RWPE2 (cell line): ENCODE data around the gene BCKDK.

Experiments
- ATAC-seq: fragments of 200-7000 bp; cut with Tn5 transposase; 3 replicates; pipeline ENCODE4 v1.9.1; 2021; ENCODE audit warnings: low read depth
- DNase-seq: peaks from one replicate; pipeline ENCODE4 v3.0.0-alpha.2; 2020; ENCODE audit warnings: low spot score
- H3K27ac ChIP-seq: fragments of 450-650 bp; 2 replicates; pipeline ENCODE4 v1.5.1; 2017; ENCODE audit warnings: mild to moderate bottlenecking; ENCODE audit not compliant: poor library complexity, severe bottlenecking
- H3K27me3 ChIP-seq: fragments of 250-450 bp; sonication (Bioruptor Pico); 2 replicates; pipeline ENCODE4 v1.5.1; 2021; ENCODE audit warnings: mild to moderate bottlenecking, moderate library complexity; ENCODE audit not compliant: insufficient read depth, poor library complexity, severe bottlenecking
- H3K36me3 ChIP-seq: fragments of 250-450 bp; sonication (Bioruptor Pico); 2 replicates; pipeline ENCODE4 v1.5.1; 2020; ENCODE audit warnings: low read depth, mild to moderate bottlenecking, moderate library complexity
- H3K4me1 ChIP-seq: fragments of 250-450 bp; sonication (Bioruptor Pico); 2 replicates; pipeline ENCODE4 v1.5.1; 2021; ENCODE audit warnings: mild to moderate bottlenecking, moderate library complexity; ENCODE audit not compliant: insufficient read depth, poor library complexity, severe bottlenecking
- H3K4me3 ChIP-seq: fragments of 250-450 bp; sonication (Bioruptor Pico); 2 replicates; pipeline ENCODE4 v1.5.1; 2021; ENCODE audit warnings: mild to moderate bottlenecking, moderate library complexity; ENCODE audit not compliant: severe bottlenecking
- H3K9me3 ChIP-seq: fragments of 250-450 bp; sonication (Bioruptor Pico); 2 replicates; pipeline ENCODE4 v1.5.1; 2021; ENCODE audit warnings: mild to moderate bottlenecking, moderate library complexity; ENCODE audit not compliant: severe bottlenecking
- CTCF ChIP-seq: fragments of 450-650 bp; IDR thresholded peaks from one replicate; pipeline ENCODE4 v1.5.1; 2017; ENCODE audit warnings: mild to moderate bottlenecking, moderate library complexity; ENCODE audit not compliant: poor library complexity, severe bottlenecking

Gene BCKDK

GRCh38 chr16:31072540-31073141, 35.5 kb upstream of the BCKDK start:
- Histone ChIP-seq H3K4me3 (peak overlapping the region; percentile 94), H3K9me3 (no peaks in the 10 kb centered on the region), H3K27me3 (no peaks in the 10 kb centered on the region), H3K4me1 (peaks cover 6% of the 10 kb centered on the region), H3K27ac (peak overlapping the region; percentile 79), H3K36me3 (peaks cover 9% of the 10 kb centered on the region)
- TF ChIP-seq CTCF, result no peak
- DNase-seq (no peak), ATAC-seq (no peak)

- peaks cover 6% of the 10 kb centered on the region for H3K4me1 ChIP-seq
- H3K9me3 ChIP-seq, result no peaks in the 10 kb centered on the region
- H3K27ac ChIP-seq, result peak overlapping the region; percentile 79
- H3K4me3 ChIP-seq, result peak overlapping the region; percentile 94
- DNase-seq (peak; percentile 92), ATAC-seq (peak; percentile 74)
- H3K36me3 ChIP-seq, result peaks cover 15% of the 10 kb centered on the region
- no peak for TF ChIP-seq CTCF
- no peaks in the 10 kb centered on the region for H3K27me3 ChIP-seq
Measured at GRCh38 chr16:31073142-31073969, 34.8 kb upstream of the BCKDK start.

GRCh38 chr16:31073970-31074813, 34.0 kb upstream of the BCKDK start, which contains the start of the genes ZNF646 and ZNF668:
ZNF646 (plus strand) TSS chr16:31074422; CDS start chr16:31076325, 1,903 bp downstream.
ZNF668 (minus strand) TSS chr16:31074240; CDS start chr16:31064459, 9,781 bp downstream.
- H3K27ac ChIP-seq, result peak within 1 kb of the TSS; percentile 79
- H3K9me3 ChIP-seq, result no peaks in the 10 kb centered on the region
- H3K4me3 ChIP-seq, result peak within 1 kb of the TSS; percentile 94
- DNase-seq, result peak; percentile 99
- H3K36me3 ChIP-seq, result peaks cover 21% of the 10 kb centered on the region
- ATAC-seq, result peak; percentile 80
- peaks cover 6% of the 10 kb centered on the region for H3K4me1 ChIP-seq
- no peak for TF ChIP-seq CTCF
- no peaks in the 10 kb centered on the region for H3K27me3 ChIP-seq

GRCh38 chr16:31074814-31075183, 33.4 kb upstream of the BCKDK start:
- Histone ChIP-seq H3K9me3 (no peaks in the 10 kb centered on the region), H3K27me3 (no peaks in the 10 kb centered on the region), H3K4me3 (peak overlapping the region; percentile 94), H3K36me3 (peaks cover 25% of the 10 kb centered on the region), H3K4me1 (peaks cover 6% of the 10 kb centered on the region), H3K27ac (peak overlapping the region; percentile 79)
- DNase-seq, result no peak
- no peak for ATAC-seq
- TF ChIP-seq CTCF, result no peak
